Measurements from ENCODE around the gene QRFP. TPM values are rescaled to one million over a fixed set of nuclear protein-coding genes. Genes with fewer than 3 reads are reported as not detected.

Gene QRFP
- total and polyA plus RNA-seq, 2 donors (not counting 1 experiment from before 2014, with no cell fraction given), result not detected

DNA sequence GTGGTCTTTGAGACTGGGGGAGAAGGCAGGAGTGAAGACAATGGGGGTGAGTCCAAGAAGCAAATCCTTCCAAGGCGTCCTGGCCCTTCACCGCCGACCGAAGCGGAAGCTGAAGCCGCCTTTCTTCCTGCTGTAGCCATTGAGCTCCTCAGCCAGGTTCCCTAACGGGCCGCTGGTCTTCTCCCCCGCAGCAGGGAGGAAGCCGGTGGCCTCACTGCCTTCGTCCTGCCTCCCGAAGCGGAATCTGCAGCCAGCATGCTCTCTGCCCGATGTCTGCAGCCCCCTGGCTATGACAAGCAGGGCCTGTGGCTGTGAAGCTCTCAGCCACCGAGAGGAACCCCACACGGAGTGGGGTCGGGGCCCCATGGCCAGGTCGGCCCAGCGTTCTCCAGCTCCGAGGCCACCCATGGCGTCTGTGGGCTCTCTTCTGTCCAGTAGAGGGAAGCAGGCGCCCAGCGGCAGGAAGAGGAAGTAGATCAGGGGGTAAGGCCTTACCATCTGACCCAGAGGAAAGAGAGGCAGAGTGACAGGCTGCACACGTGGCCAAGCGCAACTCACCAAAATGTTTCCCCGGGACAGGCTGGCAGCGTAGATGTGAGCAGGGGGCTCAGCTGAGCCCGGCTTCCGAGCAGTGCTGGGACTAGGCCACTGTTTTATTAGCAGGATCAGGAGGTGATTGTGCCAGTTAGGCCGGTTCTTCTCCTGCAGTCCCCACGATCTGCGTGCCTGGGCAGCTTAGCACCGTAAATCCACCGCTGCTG is 3.1 kb downstream of the QRFP start:
- no peaks in the 10 kb centered on the region for H3K79me2 ChIP-seq (ENCODE audit: control insufficient read depth, insufficient read depth, low read length)
- no peaks in the 10 kb centered on the region for H3K9me3 ChIP-seq (ENCODE audit: control insufficient read depth, insufficient read depth, low read depth, low read length)
- DNase-seq (ENCODE audit: low read depth in 2 of 2), result no peak
- no peak overlapping the region for H3K27ac ChIP-seq (ENCODE audit: insufficient read depth, low read length)
- H2AFZ ChIP-seq (ENCODE audit: low read length), result no peak overlapping the region
- no peak overlapping the region for H3K4me2 ChIP-seq (ENCODE audit: extremely low read depth, insufficient read depth, low read length)
- no peaks in the 10 kb centered on the region for H3K4me1 ChIP-seq (ENCODE audit: control insufficient read depth, extremely low read depth, insufficient read depth, low read length)
- H3K36me3 ChIP-seq (ENCODE audit: control insufficient read depth, insufficient read depth, low read length), result peaks cover 21% of the 10 kb centered on the region
- H4K20me1 ChIP-seq (ENCODE audit: control insufficient read depth, extremely low read depth, insufficient read depth, low read length), result no peaks in the 10 kb centered on the region
- TF ChIP-seq, protein P1, sequence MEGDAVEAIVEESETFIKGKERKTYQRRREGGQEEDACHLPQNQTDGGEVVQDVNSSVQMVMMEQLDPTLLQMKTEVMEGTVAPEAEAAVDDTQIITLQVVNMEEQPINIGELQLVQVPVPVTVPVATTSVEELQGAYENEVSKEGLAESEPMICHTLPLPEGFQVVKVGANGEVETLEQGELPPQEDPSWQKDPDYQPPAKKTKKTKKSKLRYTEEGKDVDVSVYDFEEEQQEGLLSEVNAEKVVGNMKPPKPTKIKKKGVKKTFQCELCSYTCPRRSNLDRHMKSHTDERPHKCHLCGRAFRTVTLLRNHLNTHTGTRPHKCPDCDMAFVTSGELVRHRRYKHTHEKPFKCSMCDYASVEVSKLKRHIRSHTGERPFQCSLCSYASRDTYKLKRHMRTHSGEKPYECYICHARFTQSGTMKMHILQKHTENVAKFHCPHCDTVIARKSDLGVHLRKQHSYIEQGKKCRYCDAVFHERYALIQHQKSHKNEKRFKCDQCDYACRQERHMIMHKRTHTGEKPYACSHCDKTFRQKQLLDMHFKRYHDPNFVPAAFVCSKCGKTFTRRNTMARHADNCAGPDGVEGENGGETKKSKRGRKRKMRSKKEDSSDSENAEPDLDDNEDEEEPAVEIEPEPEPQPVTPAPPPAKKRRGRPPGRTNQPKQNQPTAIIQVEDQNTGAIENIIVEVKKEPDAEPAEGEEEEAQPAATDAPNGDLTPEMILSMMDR (conservative IDR thresholded peaks at IDR 0.05 in 1 of 2, IDR thresholded peaks at IDR 0.05 in 1 of 2; ENCODE audit: low read depth in 1 of 2, low read length in 2 of 2), result no peak
- no peak for TF ChIP-seq EZH2 (IDR thresholded peaks at IDR 0.05; ENCODE audit: low read length, missing control alignments)
- no peaks in the 10 kb centered on the region for H3K27me3 ChIP-seq (ENCODE audit: control insufficient read depth, insufficient read depth, low read length)
- H3K9ac ChIP-seq (ENCODE audit: insufficient read depth, low read length), result no peak overlapping the region
- no peak overlapping the region for H3K4me3 ChIP-seq (replicated peaks in 1 of 4; ENCODE audit: control extremely low read depth in 1 of 4, insufficient read depth in 1 of 4, low read depth in 3 of 4, low read length in 4 of 4)

- no peaks in the 10 kb centered on the region for H3K9me3 ChIP-seq (ENCODE audit: control insufficient read depth, insufficient read depth, low read depth, low read length)
- DNase-seq (ENCODE audit: low read depth in 2 of 2), result no peak
- H3K4me1 ChIP-seq (ENCODE audit: control insufficient read depth, extremely low read depth, insufficient read depth, low read length), result no peaks in the 10 kb centered on the region
- no peak overlapping the region for H3K4me3 ChIP-seq (replicated peaks in 1 of 4; ENCODE audit: control extremely low read depth in 1 of 4, insufficient read depth in 1 of 4, low read depth in 3 of 4, low read length in 4 of 4)
- H3K4me2 ChIP-seq (ENCODE audit: extremely low read depth, insufficient read depth, low read length), result no peak overlapping the region
- no peak for TF ChIP-seq EZH2 (IDR thresholded peaks at IDR 0.05; ENCODE audit: low read length, missing control alignments)
- TF ChIP-seq, protein P1 (conservative IDR thresholded peaks at IDR 0.05 in 1 of 2, IDR thresholded peaks at IDR 0.05 in 1 of 2; ENCODE audit: low read depth in 1 of 2, low read length in 2 of 2), result no peak
- no peak overlapping the region for H3K27ac ChIP-seq (ENCODE audit: insufficient read depth, low read length)
- H3K79me2 ChIP-seq (ENCODE audit: control insufficient read depth, insufficient read depth, low read length), result no peaks in the 10 kb centered on the region
- H3K9ac ChIP-seq (ENCODE audit: insufficient read depth, low read length), result no peak overlapping the region
- H3K27me3 ChIP-seq (ENCODE audit: control insufficient read depth, insufficient read depth, low read length), result no peaks in the 10 kb centered on the region
- no peak overlapping the region for H2AFZ ChIP-seq (ENCODE audit: low read length)
- H4K20me1 ChIP-seq (ENCODE audit: control insufficient read depth, extremely low read depth, insufficient read depth, low read length), result no peaks in the 10 kb centered on the region
- H3K36me3 ChIP-seq (ENCODE audit: control insufficient read depth, insufficient read depth, low read length), result peaks cover 29% of the 10 kb centered on the region
Observed at GRCh38 chr9:130892477-130893304, 3.9 kb downstream of the QRFP start.

- Histone ChIP-seq H3K9ac (ENCODE audit: insufficient read depth, low read length) (no peak overlapping the region), H3K36me3 (ENCODE audit: control insufficient read depth, insufficient read depth, low read length) (peaks cover 33% of the 10 kb centered on the region), H3K4me3 (replicated peaks in 1 of 4; ENCODE audit: control extremely low read depth in 1 of 4, insufficient read depth in 1 of 4, low read depth in 3 of 4, low read length in 4 of 4) (no peak overlapping the region), H4K20me1 (ENCODE audit: control insufficient read depth, extremely low read depth, insufficient read depth, low read length) (no peaks in the 10 kb centered on the region), H3K27me3 (ENCODE audit: control insufficient read depth, insufficient read depth, low read length) (no peaks in the 10 kb centered on the region), H3K9me3 (ENCODE audit: control insufficient read depth, insufficient read depth, low read depth, low read length) (no peaks in the 10 kb centered on the region), H3K4me1 (ENCODE audit: control insufficient read depth, extremely low read depth, insufficient read depth, low read length) (peaks cover 4% of the 10 kb centered on the region), H3K4me2 (ENCODE audit: extremely low read depth, insufficient read depth, low read length) (no peak overlapping the region), H2AFZ (ENCODE audit: low read length) (no peak overlapping the region), H3K27ac (ENCODE audit: insufficient read depth, low read length) (no peak overlapping the region), H3K79me2 (ENCODE audit: control insufficient read depth, insufficient read depth, low read length) (peaks cover under 1% of the 10 kb centered on the region)
- TF ChIP-seq, protein P1 (conservative IDR thresholded peaks at IDR 0.05 in 1 of 2, IDR thresholded peaks at IDR 0.05 in 1 of 2; ENCODE audit: low read depth in 1 of 2, low read length in 2 of 2), result no peak
- no peak for TF ChIP-seq EZH2 (IDR thresholded peaks at IDR 0.05; ENCODE audit: low read length, missing control alignments)
- DNase-seq (ENCODE audit: low read depth in 2 of 2), result no peak
Observed at GRCh38 chr9:130891688-130892476, 4.7 kb downstream of the QRFP start.

Measured in fibroblast of lung (primary cell).